ENCODE results near the gene RASGRP1.

RASGRP1 gene

DNA sequence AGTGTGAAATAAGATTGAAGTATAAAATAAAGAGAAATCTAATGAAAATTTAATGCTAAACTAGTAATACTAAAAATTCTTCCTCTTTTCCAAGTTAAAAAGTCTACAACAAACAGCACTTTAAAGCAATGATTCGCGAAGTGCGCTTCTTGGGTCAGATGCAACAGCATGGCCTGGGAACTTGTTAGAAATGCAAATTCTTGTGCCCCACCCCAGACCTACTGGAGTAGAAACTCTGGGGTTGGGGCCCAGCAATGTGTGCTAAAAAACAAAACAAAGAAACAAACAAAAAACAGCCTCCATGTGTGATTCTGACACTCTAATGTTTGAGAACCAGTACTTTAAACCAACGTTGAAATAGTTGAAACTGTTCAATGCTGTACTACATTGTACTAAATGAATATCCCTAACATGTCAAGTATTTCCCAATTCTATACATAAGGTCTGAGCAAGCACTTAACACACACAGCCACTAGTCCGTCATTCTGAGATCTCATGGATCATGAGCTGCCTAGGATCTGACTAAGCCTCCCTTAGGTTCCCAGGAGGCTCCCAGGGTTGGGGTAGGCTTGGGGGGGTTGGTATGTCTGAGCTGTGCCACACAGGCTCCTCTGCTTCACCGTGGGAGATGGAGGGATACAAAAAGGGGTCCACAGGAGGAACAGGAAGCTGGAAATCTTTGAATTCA, 6.1 kb downstream of the RASGRP1 start:
- TF ChIP-seq, protein P1, sequence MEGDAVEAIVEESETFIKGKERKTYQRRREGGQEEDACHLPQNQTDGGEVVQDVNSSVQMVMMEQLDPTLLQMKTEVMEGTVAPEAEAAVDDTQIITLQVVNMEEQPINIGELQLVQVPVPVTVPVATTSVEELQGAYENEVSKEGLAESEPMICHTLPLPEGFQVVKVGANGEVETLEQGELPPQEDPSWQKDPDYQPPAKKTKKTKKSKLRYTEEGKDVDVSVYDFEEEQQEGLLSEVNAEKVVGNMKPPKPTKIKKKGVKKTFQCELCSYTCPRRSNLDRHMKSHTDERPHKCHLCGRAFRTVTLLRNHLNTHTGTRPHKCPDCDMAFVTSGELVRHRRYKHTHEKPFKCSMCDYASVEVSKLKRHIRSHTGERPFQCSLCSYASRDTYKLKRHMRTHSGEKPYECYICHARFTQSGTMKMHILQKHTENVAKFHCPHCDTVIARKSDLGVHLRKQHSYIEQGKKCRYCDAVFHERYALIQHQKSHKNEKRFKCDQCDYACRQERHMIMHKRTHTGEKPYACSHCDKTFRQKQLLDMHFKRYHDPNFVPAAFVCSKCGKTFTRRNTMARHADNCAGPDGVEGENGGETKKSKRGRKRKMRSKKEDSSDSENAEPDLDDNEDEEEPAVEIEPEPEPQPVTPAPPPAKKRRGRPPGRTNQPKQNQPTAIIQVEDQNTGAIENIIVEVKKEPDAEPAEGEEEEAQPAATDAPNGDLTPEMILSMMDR (conservative IDR thresholded peaks at IDR 0.05; ENCODE audit: low read length), result no peak
- H3K4me3 ChIP-seq (ENCODE audit: low read length), result no peak overlapping the region
- peak; percentile 71 for DNase-seq (ENCODE audit: low read depth)

DNA sequence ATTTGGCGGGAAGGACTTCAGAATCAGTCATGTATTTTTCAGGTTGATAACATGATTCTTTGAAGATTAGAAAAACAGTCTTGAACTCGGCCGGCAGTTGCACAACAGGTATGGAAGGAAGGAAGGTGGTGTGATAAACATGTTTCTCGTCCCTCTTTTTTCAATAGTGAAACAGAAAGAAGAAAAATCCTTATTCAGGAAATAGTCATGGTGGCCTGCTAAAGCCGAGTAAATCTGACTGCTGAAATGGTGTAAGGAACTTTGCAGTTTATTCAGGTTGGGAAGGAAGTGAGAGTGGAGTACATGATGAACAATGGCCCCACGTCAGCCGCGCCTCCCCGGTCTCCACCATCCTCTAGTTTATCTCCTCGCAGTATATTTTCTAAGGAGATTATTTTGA, 6.7 kb downstream of the RASGRP1 start:
- TF ChIP-seq, protein P1 (conservative IDR thresholded peaks at IDR 0.05; ENCODE audit: low read length), result no peak
- DNase-seq (ENCODE audit: low read depth), result no peak
- H3K4me3 ChIP-seq (ENCODE audit: low read length), result no peak overlapping the region

DNA sequence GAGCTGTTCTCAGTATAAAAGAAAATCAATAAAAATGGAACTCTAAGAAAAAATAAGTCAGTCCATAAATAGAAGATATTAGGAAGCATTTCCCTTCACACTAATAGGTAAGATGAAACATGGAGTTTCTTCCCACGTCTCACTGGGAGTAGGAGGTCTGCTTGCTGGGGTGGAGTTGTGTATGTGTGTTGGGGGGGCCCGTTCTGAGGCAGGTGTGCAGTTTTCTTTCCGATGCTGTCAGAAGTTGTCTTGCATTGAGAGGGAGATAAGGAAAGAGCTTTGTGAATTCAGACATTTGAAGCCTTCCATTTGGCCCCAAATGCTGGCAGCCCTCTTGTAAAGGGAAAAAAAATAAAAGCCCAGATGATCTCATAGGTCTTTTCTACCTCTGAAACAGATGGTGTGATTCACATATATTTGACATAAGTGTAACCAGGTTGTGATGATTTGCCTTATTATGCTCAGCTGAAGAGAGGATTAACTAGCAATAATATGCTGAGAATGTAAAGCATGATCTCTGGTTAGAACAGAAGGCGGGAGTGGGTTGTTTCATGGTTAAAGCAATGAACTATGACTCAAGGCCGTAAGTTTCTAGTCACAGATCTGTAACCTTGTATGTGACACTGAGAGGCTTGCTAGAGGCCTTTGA, 8.8 kb downstream of the RASGRP1 start:
- no peak overlapping the region for H3K4me3 ChIP-seq (ENCODE audit: low read length)
- TF ChIP-seq, protein P1 (conservative IDR thresholded peaks at IDR 0.05; ENCODE audit: low read length), result no peak
- DNase-seq (ENCODE audit: low read depth), result peak; percentile 90

DNA sequence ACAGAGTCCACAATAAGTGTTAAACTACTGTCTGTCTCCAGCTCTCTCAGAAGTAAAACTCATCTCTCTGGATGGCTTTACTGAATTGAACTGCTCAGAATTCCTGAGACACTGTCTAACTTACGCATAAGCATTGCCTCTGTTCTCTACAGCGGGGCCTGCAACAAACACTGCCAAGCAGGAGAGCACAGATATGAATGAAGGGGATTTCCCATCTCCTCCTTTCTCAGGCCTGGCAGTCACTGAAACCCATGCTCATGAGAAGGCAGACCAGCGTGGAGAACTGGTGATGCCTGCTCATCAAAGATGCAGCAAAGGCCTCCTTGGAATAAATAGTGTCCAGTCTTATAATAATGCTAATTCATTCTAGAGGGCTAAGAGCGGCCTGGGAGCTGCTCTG, 10.3 kb downstream of the RASGRP1 start:
- no peak overlapping the region for H3K4me3 ChIP-seq (ENCODE audit: low read length)
- DNase-seq (ENCODE audit: low read depth), result no peak
- TF ChIP-seq, protein P1 (conservative IDR thresholded peaks at IDR 0.05; ENCODE audit: low read length), result no peak

DNA sequence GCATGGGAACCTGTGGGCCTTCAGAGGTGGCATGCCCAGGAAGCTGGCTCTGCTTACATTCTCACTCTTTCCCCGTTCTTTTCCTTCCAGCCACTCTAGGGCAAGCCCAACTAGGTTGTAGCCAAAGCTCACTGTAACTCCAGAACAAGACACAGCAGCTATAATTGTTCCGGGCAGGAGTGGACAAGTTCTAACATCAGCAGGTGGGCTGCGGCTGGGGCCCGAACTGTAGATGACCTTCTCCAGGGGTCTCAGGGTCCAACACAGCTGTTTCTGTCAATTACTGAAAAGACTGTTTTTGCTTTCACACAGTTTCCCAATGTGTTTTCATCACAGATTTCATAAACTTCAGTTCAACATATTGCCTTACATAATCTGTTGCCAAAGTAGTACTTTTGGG, 11.5 kb downstream of the RASGRP1 start:
- TF ChIP-seq, protein P1 (conservative IDR thresholded peaks at IDR 0.05; ENCODE audit: low read length), result no peak
- H3K4me3 ChIP-seq (ENCODE audit: low read length), result no peak overlapping the region
- no peak for DNase-seq (ENCODE audit: low read depth)

DNA sequence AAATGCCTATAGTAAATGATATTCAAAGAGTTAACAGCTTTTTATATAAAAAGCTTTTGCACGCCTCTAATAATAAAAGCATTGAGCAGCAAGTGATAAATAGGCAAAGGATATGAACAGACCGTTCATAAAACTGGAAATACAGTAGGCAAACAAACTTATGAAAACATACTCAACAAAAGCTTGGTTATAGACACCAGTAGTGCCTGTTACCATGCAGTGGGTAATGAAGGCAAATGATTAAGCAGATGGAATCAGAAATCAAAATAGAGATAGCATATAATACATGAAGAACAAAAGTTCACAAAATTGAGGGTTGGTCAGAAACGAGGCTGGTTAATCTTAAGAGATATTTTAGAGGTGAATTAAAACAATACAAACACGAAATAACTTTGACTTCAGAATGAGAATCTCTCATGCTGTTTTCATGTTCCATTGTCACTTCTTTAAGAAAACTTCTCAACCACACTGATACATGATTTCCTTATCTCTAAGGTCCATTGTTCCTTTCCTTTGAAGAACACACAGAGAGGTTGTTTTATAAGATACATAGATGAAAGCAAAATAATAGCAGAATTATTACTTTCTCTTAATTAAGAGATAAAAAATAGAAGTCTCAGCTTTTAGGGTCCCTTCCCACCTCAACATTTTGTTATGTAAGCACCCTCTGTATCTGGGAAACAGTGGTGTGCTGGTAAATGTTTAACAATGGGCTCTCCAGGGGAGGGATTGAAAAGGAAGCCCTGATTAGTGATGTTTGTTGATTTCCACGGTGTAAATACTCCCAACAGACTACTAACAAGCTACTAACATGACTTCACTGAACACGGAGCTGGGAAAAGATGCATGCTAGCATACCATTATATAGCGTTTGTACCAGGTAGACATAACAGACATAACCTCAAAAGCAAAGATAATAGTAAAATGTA, 12.6 kb downstream of the RASGRP1 start:
- DNase-seq (ENCODE audit: low read depth), result no peak
- H3K4me3 ChIP-seq (ENCODE audit: low read length), result no peak overlapping the region
- TF ChIP-seq, protein P1 (conservative IDR thresholded peaks at IDR 0.05; ENCODE audit: low read length), result no peak
